ENCODE data around the gene ZNF268.

Gene ZNF268
- total RNA-seq, result 15.6 to 53.1 (median 48.0) reads per million in 3 experiments

- DNase-seq, result peak; percentile 83
Measured at GRCh38 chr12:133181238-133181959, at the start of gene ZNF268. TSS of gene ZNF268 (plus strand) at chr12:133181495. CDS start at chr12:133181998, 503 bp downstream.

GRCh38 chr12:133135747-133136146, 45.5 kb upstream of the ZNF268 start:
- DNase-seq, result no peak

DNA sequence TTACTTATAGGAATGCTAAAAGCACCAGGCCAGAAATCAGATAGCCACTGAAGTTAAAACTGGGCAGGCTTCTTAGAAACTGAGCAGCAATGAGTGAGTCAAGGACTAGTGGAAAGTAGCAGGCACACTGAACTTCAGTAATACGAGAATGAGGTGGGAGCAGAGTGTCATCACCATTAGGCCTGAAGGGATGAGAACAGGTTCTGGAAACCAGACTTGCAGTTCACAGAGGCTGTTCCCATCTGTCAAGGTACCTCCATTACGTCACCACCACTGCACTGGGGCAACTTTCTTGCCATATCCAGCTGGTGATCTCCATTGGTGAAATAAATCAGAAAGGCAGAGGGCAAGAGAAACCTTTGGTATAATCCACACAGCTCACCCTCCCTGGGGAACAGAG, 35.3 kb upstream of the ZNF268 start:
- no peak for DNase-seq

- no peak for DNase-seq
Measured at GRCh38 chr12:133156125-133156690, 25.1 kb upstream of the ZNF268 start.

GRCh38 chr12:133165776-133166175, 15.5 kb upstream of the ZNF268 start:
- no peak for DNase-seq

DNA sequence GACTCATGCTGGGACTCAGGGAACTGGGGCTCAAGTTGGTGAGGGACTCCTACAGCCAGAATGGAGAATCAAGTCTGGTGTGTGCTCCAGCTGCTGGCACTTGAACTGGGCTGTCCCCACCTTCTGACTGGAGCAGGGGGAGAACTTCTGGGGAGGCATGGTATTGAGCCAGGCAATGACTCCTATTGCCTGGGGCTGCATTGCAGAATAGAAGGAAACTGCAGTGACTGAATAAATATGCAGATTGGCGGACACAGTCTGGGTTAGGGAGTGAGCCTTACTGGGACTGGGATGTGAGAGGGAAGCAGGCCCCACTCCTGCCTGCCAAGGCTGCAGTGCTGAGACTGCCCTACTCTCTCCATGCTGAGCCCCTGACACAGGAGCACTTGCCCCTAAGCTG, 8.8 kb upstream of the ZNF268 start:
- DNase-seq, result no peak

DNA sequence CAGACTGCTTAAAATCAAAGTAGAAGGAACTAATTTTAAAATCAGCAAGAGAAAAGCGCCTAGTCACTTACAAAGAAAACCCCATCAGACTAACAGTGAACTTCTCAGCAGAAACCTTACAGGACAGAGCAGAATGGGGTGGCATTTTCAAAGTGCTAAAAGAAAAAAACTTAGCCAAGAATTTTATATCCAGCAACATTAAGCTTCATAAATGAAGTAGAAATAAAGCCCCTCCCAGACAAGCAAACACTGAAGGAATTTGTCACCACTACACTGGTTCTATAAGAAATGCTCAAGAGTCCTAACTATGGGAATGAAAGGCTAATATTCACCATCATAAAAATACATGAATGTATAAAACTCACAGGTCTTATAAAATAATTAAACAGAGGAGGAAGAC, 6.4 kb upstream of the ZNF268 start:
- no peak for DNase-seq

- DNase-seq, result no peak
Measured at GRCh38 chr12:133180669-133181068, 626 bp upstream of the ZNF268 start.

GRCh38 chr12:133190176-133190575, 8.9 kb downstream of the ZNF268 start:
- no peak for DNase-seq

GRCh38 chr12:133192847-133193246, 11.6 kb downstream of the ZNF268 start:
- DNase-seq, result no peak

GRCh38 chr12:133201888-133202287, 20.6 kb downstream of the ZNF268 start:
- no peak for DNase-seq

- no peak for DNase-seq
Measured at GRCh38 chr12:133202493-133203343, 21.4 kb downstream of the ZNF268 start.

GRCh38 chr12:133203344-133204263, 22.3 kb downstream of the ZNF268 start:
- no peak for DNase-seq

GRCh38 chr12:133204264-133204603, 22.9 kb downstream of the ZNF268 start:
- no peak for DNase-seq

- no peak for DNase-seq
Measured at GRCh38 chr12:133206390-133206789, 25.1 kb downstream of the ZNF268 start.

GRCh38 chr12:133215724-133216123, 34.4 kb downstream of the ZNF268 start:
- DNase-seq, result no peak

GRCh38 chr12:133217219-133217618, 35.9 kb downstream of the ZNF268 start:
- DNase-seq, result no peak

DNA sequence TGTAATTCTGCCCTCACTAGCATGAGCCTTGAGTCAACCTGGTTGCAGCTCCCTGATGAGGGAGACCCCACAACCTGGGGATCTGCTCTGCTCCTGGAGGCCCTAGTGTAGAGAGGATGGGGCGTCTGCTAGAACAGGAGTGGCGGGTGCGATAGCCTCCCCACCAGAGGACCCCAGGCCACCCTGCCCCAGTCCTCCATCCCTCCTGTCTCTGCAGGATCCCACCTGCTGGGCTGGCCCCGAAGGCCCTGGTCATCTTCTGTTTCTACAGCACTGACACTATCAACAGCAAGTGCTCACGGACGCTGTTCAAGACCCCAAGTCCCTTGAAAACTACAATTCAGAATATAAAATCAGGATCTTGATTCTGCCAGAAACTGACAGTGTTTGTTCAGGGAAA, 39.2 kb downstream of the ZNF268 start:
- DNase-seq, result no peak

DNA sequence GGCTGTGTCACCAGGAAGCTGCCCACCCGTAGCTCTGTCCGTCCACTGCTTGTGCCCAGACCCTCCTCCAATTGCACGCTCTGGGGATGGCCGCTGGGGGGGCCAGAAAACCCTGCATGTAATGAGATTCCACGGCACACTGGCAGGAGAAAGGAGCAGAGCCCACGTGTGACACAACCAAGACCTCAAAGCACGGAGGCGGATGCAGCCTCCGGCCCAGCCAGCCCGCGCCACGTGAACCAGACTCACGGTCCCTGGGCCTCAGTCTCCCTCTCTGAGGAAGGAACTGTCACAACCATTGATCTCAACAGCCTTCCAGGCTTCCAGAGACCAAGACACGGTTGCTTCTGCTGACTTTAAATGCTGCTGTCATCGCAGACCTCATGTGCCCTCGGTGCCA, 39.9 kb downstream of the ZNF268 start:
- DNase-seq, result no peak

DNA sequence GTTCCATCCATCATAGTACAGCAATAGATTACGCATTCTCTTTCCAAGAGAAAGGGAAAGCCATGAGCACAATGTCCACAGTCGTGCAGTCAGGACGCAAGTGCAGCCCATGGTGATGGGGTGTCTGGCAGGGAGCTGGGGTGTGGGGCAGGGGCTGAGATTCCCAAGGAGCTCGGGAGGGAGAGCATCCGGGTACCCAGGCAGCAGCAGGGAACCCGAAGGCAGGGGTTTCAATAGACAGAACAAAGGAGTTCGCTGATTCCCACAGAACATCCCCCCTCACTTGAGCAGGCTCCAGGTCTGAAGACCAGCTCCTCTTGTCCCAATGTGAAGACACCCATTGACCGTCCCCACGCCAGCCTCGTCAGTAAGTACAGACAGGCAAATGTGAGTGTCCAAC, 40.9 kb downstream of the ZNF268 start:
- DNase-seq, result no peak

DNA sequence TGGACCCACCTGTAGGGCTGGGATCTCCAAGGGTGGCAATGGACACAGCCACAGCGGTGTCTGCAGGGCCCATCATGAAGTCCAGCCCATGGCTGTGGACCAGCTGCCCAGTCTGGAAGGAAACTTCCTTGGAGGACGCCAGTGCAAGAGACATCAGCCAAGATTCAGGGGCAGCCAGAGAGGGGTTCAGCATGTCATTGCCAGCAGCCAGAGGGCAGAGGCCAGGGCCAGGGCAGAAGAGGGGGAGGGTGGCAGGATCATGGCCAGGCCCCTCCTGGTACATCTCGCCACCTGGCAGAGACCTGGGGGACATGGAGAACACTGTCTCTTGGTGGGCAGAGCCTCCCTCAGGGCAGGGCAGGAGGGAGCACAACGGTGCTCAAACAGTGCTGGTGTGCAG, 44.2 kb downstream of the ZNF268 start:
- DNase-seq, result no peak

GRCh38 chr12:133226690-133227089, 45.4 kb downstream of the ZNF268 start:
- no peak for DNase-seq

Measured in central memory CD4-positive, alpha-beta T cell (primary cell).